ENCODE measurements around the gene GPR153.

GPR153 gene

GRCh38 chr1:6295910-6296309, 35.0 kb upstream of the GPR153 start:
- Histone ChIP-seq H3K9me3 (no peaks in the 10 kb centered on the region), H3K36me3 (replicated peaks) (peaks cover 24% of the 10 kb centered on the region), H3K4me1 (no peaks in the 10 kb centered on the region), H3K27me3 (ENCODE audit: low read depth) (no peaks in the 10 kb centered on the region), H3K4me3 (no peak overlapping the region)
- DNase-seq (ENCODE audit: low spot score in 2 of 2) = no peak
- in situ Hi-C loops (cut with MboI; ENCODE audit: low sequenced_read_pairs) = no loop called here

- Histone ChIP-seq H3K9me3 (no peaks in the 10 kb centered on the region), H3K36me3 (replicated peaks) (peaks cover 24% of the 10 kb centered on the region), H3K4me1 (no peaks in the 10 kb centered on the region), H3K4me3 (no peak overlapping the region), H3K27me3 (ENCODE audit: low read depth) (no peaks in the 10 kb centered on the region)
- in situ Hi-C loops (cut with MboI; ENCODE audit: low sequenced_read_pairs) = no loop called here
- no peak for DNase-seq (ENCODE audit: low spot score in 2 of 2)
Observed at GRCh38 chr1:6294890-6295556, 34.1 kb upstream of the GPR153 start.

GRCh38 chr1:6294080-6294889, 33.4 kb upstream of the GPR153 start:
- DNase-seq (ENCODE audit: low spot score in 2 of 2) = no peak
- in situ Hi-C loops (cut with MboI; ENCODE audit: low sequenced_read_pairs) = no loop called here
- H3K9me3 ChIP-seq = no peaks in the 10 kb centered on the region
- H3K36me3 ChIP-seq (replicated peaks) = peaks cover 24% of the 10 kb centered on the region
- no peaks in the 10 kb centered on the region for H3K27me3 ChIP-seq (ENCODE audit: low read depth)
- H3K4me1 ChIP-seq = no peaks in the 10 kb centered on the region
- no peak overlapping the region for H3K4me3 ChIP-seq

- H3K27me3 ChIP-seq (ENCODE audit: low read depth) = no peaks in the 10 kb centered on the region
- H3K4me3 ChIP-seq = no peak overlapping the region
- no peaks in the 10 kb centered on the region for H3K9me3 ChIP-seq
- in situ Hi-C loops (cut with MboI; ENCODE audit: low sequenced_read_pairs) = no loop called here
- H3K36me3 ChIP-seq (replicated peaks) = peaks cover 24% of the 10 kb centered on the region
- no peaks in the 10 kb centered on the region for H3K4me1 ChIP-seq
- DNase-seq (ENCODE audit: low spot score in 2 of 2) = no peak
Observed at GRCh38 chr1:6292102-6292501, 31.2 kb upstream of the GPR153 start.

GRCh38 chr1:6288665-6289064, 27.8 kb upstream of the GPR153 start:
- in situ Hi-C loops (cut with MboI; ENCODE audit: low sequenced_read_pairs) = no loop called here
- no peaks in the 10 kb centered on the region for H3K4me1 ChIP-seq
- H3K36me3 ChIP-seq (replicated peaks) = peaks cover 11% of the 10 kb centered on the region
- H3K9me3 ChIP-seq = no peaks in the 10 kb centered on the region
- H3K4me3 ChIP-seq = no peak overlapping the region
- no peak for DNase-seq (ENCODE audit: low spot score in 2 of 2)
- no peaks in the 10 kb centered on the region for H3K27me3 ChIP-seq (ENCODE audit: low read depth)

- in situ Hi-C loops (cut with MboI; ENCODE audit: low sequenced_read_pairs) = no loop called here
- no peaks in the 10 kb centered on the region for H3K27me3 ChIP-seq (ENCODE audit: low read depth)
- no peak overlapping the region for H3K4me3 ChIP-seq
- H3K36me3 ChIP-seq (replicated peaks) = peaks cover 5% of the 10 kb centered on the region
- no peak for DNase-seq (ENCODE audit: low spot score in 2 of 2)
- H3K9me3 ChIP-seq = no peaks in the 10 kb centered on the region
- no peaks in the 10 kb centered on the region for H3K4me1 ChIP-seq
Observed at GRCh38 chr1:6288026-6288425, 27.1 kb upstream of the GPR153 start.

GRCh38 chr1:6287431-6287886, 26.6 kb upstream of the GPR153 start:
- H3K4me3 ChIP-seq = no peak overlapping the region
- no peaks in the 10 kb centered on the region for H3K27me3 ChIP-seq (ENCODE audit: low read depth)
- H3K9me3 ChIP-seq = no peaks in the 10 kb centered on the region
- in situ Hi-C loops (cut with MboI; ENCODE audit: low sequenced_read_pairs) = no loop called here
- peaks cover 4% of the 10 kb centered on the region; the same call in 1 of the 2 replicates for H3K36me3 ChIP-seq (replicated peaks)
- no peaks in the 10 kb centered on the region for H3K4me1 ChIP-seq
- DNase-seq (ENCODE audit: low spot score in 2 of 2) = no peak

- Histone ChIP-seq H3K36me3 (replicated peaks) (peaks cover 2% of the 10 kb centered on the region; the same call in 1 of the 2 replicates), H3K4me1 (no peaks in the 10 kb centered on the region), H3K27me3 (ENCODE audit: low read depth) (no peaks in the 10 kb centered on the region), H3K4me3 (no peak overlapping the region), H3K9me3 (no peaks in the 10 kb centered on the region)
- in situ Hi-C loops (cut with MboI; ENCODE audit: low sequenced_read_pairs) = no loop called here
- DNase-seq (ENCODE audit: low spot score in 2 of 2) = no peak
Observed at GRCh38 chr1:6287029-6287428, 26.1 kb upstream of the GPR153 start.

GRCh38 chr1:6286266-6286665, 25.4 kb upstream of the GPR153 start:
- Histone ChIP-seq H3K27me3 (ENCODE audit: low read depth) (no peaks in the 10 kb centered on the region), H3K9me3 (no peaks in the 10 kb centered on the region), H3K4me1 (no peaks in the 10 kb centered on the region), H3K36me3 (replicated peaks) (no peaks in the 10 kb centered on the region), H3K4me3 (no peak overlapping the region)
- in situ Hi-C loops (cut with MboI; ENCODE audit: low sequenced_read_pairs) = no loop called here
- DNase-seq (ENCODE audit: low spot score in 2 of 2) = no peak

GRCh38 chr1:6285336-6285735, 24.4 kb upstream of the GPR153 start:
- no peak for DNase-seq (ENCODE audit: low spot score in 2 of 2)
- in situ Hi-C loops (cut with MboI; ENCODE audit: low sequenced_read_pairs) = no loop called here
- Histone ChIP-seq H3K4me3 (no peak overlapping the region), H3K36me3 (replicated peaks) (0 out of 2 replicates have a peak, but pooled peaks cover 4% of the 10 kb centered on the region), H3K27me3 (ENCODE audit: low read depth) (no peaks in the 10 kb centered on the region), H3K9me3 (no peaks in the 10 kb centered on the region), H3K4me1 (no peaks in the 10 kb centered on the region)

- Histone ChIP-seq H3K4me3 (no peak overlapping the region), H3K36me3 (replicated peaks) (0 out of 2 replicates have a peak, but pooled peaks cover 4% of the 10 kb centered on the region), H3K9me3 (no peaks in the 10 kb centered on the region), H3K4me1 (no peaks in the 10 kb centered on the region), H3K27me3 (ENCODE audit: low read depth) (no peaks in the 10 kb centered on the region)
- in situ Hi-C loops (cut with MboI; ENCODE audit: low sequenced_read_pairs) = no loop called here
- DNase-seq (ENCODE audit: low spot score in 2 of 2) = no peak
Observed at GRCh38 chr1:6282577-6283270, 21.8 kb upstream of the GPR153 start.

- in situ Hi-C loops (cut with MboI; ENCODE audit: low sequenced_read_pairs) = no loop called here
- DNase-seq (ENCODE audit: low spot score in 2 of 2) = no peak
- H3K36me3 ChIP-seq (replicated peaks) = 0 out of 2 replicates have a peak, but pooled peaks cover 4% of the 10 kb centered on the region
- no peaks in the 10 kb centered on the region for H3K9me3 ChIP-seq
- H3K27me3 ChIP-seq (ENCODE audit: low read depth) = no peaks in the 10 kb centered on the region
- H3K4me3 ChIP-seq = no peak overlapping the region
- no peaks in the 10 kb centered on the region for H3K4me1 ChIP-seq
Observed at GRCh38 chr1:6281511-6282402, 20.9 kb upstream of the GPR153 start.

- H3K4me3 ChIP-seq = no peak overlapping the region
- in situ Hi-C loops (cut with MboI; ENCODE audit: low sequenced_read_pairs) = no loop called here
- no peaks in the 10 kb centered on the region for H3K9me3 ChIP-seq
- H3K36me3 ChIP-seq (replicated peaks) = 0 out of 2 replicates have a peak, but pooled peaks cover 4% of the 10 kb centered on the region
- DNase-seq (ENCODE audit: low spot score in 2 of 2) = peak in 1 of 2 experiments; percentile 28
- H3K4me1 ChIP-seq = no peaks in the 10 kb centered on the region
- no peaks in the 10 kb centered on the region for H3K27me3 ChIP-seq (ENCODE audit: low read depth)
Observed at GRCh38 chr1:6280761-6281451, 20.0 kb upstream of the GPR153 start.

Measured in HAP-1 (cell line).